Stimulated activated CD8-positive, alpha-beta memory T cell treated with anti-CD3 and anti-CD28 coated beads, Interleukin-7, amount 100 ng/mL, for 4 hours (primary cell): ENCODE results near the gene SRGAP1.
"Not testable (repeated sequence)": the region's sequence is repeated elsewhere in the genome, so short reads cannot be mapped to it uniquely, and the experiment has no call there.

Source experiments
- DNase-seq, 2 donors: peaks; one replicate each; pipeline ENCODE4 v3.0.0-alpha.2; 2020; ENCODE audit warnings: low read depth in 2 of 2

The SRGAP1 gene

GRCh38 chr12:64085154-64085553, 240.7 kb downstream of the SRGAP1 start:
- no peak for DNase-seq

DNA sequence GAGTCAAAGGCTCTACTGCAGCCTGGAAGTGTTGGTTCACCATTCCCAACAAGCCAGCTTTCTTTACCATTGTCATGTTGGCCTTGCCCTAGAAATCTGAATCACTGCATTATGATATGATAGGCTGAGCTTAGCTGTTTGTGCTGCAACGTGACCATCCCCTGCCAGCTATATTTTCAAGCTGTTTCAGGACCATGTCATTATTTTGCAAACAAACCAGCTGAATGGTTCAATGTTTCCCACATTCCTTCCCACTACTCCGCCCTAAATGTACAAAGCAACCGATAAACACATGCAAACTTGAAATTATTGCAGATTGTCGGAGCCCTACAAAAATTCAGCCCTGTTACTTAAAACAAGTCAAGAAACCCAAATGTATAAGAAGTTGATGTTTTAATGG, 241.5 kb downstream of the SRGAP1 start:
- DNase-seq: no peak

DNA sequence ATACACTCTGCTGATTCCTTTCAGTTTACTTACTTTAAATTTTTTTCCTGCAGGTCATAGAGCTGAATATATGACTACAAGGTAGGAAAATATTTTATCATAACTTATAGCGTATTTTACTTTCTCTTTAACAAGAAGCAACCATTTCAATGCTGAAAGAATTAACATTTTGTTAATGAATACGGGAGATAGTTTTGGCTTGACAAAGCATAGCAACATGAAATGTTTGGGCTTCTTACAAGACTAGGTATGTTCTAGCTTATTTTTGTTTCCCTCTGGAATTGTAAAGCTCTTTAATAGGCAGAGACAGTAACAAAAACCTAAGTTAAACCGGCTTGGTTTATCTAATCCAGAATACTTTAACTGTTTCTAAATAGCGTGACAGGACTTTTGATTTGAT, 242.4 kb downstream of the SRGAP1 start:
- DNase-seq: no peak

DNA sequence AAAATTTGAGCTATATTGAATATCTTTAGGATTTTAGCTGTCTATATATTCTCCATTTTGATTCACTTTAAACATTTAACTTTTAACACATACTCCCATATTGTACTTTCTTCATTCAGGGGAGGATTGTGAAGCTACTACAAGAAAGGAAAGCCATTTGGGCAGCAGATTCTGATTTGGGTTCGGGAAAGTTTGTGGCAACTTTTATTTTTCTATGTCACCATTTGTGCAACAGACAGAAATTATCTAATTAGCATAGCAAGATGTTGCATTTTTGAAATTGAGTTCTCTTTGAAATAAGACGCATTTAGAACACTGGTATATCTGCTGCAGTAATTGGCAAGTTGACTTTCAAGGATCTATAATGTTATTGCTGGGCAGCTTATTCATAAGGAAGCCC, 243.3 kb downstream of the SRGAP1 start:
- no peak for DNase-seq

DNA sequence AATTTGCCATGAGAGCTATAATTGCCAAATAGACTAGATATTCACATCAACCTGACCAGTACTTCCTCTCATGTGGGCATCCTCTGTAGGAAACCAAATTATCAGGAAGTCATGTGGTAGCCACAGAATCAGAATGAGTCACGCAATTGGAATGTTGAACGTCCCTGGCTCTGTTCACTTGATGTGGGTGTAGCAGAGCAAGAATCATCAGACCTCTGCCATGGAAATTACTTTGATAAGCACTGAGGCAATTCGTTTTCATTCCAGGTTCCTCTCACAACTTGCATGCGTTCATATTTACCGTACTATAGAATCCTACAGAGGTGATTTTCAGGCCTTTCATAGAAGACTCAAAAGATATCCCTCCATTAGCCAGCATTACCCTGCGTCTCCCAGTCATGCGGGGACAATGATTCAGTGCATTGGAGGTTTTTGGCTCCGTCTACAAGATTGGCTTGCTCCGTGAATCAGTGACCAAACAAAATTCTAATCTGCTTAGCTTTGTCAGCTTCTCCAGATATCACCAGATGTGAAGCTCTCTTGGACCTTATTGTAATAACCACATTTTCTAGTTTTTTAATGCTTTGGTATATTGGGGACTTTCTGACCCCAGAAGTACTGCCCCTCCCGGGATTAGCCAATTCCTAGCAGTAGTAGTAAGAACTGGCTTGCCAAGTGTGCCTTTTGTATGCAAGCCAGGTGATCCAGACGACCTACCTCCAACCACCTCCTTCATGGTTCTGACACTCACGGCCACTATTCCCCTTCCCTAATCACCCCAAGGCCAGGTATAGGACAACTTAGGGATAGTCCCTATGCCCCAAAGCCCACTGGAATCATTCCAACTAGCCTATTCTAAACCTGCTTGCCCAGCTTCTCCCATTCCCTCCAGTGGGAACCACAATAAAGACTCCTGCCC, 244.2 kb downstream of the SRGAP1 start:
- DNase-seq: no peak

- no peak for DNase-seq
Measured at GRCh38 chr12:64090047-64090446, 245.5 kb downstream of the SRGAP1 start.

DNA sequence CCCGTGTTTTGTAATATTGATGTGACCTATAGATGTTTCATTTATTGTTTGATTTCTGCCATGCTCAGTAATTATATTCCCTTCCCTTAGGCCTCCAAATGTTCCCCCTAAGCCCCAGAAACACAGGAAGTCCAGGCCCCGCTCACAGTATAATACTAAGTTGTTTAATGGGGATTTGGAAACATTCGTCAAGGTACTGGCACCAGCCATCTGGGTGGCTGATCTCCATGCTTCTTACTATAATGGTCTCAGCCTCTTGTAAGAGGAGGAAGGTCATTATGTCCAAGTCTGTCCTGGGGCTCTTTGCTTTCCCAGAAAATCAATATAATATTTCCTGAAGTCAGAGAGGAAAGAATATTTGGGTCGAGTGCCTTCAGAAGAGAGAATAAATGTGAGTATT, 246.7 kb downstream of the SRGAP1 start:
- no peak for DNase-seq

GRCh38 chr12:64092507-64093196, 248.2 kb downstream of the SRGAP1 start:
- DNase-seq: no peak

GRCh38 chr12:64093689-64094088, 249.2 kb downstream of the SRGAP1 start:
- no peak for DNase-seq

DNA sequence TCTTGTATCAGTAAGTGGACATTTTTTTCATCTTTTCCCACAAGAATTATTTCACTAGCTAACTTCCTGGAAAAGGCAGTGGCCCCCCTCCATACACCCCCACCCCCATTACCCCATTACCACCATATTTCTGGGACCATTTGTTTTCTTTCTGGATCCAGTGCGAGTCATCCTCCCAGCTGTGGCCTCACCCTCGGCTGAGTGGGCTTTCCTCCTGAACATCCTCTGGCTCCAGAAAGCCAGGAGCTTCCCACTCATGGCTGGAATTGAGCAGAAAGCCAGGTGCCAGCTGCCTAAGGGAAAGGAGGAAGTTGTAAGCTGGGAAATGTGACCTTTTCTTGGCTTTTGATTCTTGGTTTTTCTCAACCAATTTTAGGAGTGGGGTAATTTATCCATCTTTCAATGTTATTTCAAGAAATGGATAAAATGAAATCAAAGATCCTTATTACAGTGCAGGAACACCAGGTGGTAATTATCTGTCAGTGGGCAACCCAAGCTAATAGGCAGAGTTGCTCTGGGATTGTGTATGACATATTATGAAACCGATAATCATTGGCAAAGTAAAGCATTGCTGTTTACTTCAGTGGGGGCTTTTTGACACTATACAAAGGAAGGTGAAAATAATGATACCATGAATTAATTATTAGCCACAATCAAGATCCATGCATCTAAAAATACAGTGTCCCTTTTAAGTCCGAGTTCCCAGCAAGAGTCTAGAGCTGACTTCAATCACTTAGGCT, 253.0 kb downstream of the SRGAP1 start:
- no peak for DNase-seq

DNA sequence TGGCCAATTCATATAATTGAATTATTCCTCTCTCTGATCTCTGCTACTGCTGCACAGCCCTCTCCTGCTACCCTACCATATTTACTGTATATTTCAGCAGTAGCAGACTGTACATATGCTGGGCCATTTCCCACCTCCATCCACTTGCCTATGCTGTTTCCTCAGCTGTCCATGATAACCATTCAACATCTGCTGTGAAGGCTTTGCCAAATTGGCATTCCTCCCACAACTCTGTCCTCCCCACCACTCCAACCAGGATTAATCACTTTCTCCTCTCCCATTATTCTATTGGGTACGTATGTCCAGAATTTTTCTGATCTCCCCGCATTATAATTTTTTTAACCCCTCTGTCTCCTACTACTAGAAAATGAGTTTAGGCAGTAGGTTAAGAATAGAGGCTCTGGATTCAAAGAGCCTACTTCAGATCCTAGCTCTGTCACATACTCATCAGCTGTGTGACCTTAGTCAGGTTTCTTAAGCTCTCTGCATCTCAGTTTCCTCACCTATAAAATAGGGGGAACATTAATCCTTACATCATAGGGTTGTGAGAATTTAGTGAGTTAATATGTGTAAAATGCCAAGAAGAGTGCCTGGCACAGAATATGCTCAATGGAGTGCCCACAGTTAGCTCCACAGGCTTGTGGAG, 254.3 kb downstream of the SRGAP1 start:
- DNase-seq: no peak

GRCh38 chr12:64099397-64099796, 254.9 kb downstream of the SRGAP1 start:
- DNase-seq: no peak

DNA sequence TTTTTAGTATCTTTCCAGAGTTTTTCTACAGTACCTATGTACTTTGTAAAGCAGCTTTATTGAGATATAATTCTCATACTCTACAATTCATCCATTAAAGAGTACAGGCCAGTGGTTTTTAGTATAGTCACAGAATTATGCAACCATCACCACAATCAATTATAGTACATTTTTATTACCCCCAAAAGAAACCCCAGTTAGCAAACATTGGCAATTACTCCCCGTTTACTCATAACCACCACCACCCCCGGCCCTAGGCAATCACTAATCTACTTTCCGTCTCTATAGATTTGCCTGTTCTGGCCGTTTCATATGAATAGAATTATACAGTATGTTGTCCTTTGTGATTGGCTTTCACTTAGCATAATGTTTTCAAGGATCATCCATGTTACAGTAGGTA, 257.8 kb downstream of the SRGAP1 start:
- no peak for DNase-seq

DNA sequence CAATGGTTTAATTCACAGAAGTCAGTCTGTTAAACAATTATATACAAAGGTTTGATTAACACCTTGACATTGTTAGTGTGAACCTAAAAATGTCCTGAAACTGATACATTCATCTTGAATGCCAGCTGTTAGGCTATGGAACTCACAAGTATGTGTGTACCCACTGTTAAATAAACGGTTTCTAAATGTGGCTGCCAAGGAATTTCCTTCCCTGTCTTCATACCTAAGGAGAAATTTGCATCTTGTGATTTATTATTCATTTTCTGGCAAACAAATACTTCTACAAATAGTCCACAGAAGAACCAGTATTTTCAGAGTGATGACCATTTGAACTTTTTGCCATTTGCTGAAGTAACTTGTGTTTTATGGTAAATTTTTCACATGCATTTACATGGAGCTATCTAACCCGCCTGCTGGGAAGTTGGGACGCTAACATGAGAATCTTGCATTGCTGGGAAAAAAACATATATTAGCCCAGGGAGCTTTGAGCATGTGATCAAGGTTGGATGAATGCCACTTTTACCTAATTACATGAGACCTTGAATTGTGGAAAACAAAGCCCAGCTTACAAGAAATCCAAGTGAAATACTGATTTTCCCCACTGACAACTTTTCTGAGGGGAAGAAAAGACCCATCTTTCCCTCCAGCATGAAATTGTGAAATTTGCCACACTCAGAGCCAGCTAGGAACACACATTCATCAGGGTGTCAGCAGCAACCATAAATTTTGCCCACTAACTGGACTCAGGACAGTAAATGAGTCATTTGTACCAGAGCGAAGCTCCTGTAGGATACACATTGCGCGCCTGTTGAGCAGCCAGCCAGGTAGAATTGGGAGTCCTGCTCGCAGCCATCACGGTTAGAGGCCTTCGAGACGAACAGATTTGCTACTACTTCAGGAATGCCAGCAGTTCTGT, 259.6 kb downstream of the SRGAP1 start:
- no peak for DNase-seq

- DNase-seq: no peak
Measured at GRCh38 chr12:64105026-64105425, 260.5 kb downstream of the SRGAP1 start.

DNA sequence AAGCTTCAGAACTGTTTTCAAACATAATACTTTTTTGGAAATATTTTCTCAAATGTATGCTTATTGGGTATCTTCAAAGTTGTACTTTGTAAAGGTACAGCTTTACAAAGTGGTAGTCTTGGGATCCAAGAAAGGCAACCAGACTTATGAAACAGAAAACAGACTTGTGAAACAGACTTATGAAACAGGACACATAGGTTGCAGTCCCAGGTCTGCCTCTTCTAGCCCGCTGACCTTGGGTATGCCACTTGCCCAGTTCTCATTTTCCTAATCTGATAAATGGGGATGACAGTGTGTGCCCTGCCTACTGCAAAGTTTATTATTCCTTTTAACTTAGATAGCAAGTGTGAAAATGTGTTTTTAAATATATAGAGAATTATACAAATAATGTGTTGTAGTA, 263.3 kb downstream of the SRGAP1 start:
- no peak for DNase-seq

DNA sequence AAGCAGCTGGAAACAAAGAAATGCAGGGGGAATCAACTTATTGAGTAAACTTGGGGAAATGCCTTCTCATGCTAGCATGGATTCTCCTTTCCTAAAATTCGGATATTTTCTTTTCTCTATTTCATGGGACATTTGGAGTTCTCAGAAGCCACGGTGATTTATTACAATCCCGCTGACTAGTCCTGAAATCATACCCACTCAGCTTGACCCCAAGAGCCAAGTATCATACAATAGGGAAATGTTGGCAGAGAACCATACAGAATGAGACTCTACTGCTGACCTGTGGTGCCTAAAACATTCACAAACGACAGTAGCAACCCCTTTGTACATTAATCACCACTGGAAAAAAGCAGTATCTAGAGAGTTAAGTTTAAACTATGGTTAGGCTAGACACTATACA, 265.2 kb downstream of the SRGAP1 start:
- DNase-seq: no peak

DNA sequence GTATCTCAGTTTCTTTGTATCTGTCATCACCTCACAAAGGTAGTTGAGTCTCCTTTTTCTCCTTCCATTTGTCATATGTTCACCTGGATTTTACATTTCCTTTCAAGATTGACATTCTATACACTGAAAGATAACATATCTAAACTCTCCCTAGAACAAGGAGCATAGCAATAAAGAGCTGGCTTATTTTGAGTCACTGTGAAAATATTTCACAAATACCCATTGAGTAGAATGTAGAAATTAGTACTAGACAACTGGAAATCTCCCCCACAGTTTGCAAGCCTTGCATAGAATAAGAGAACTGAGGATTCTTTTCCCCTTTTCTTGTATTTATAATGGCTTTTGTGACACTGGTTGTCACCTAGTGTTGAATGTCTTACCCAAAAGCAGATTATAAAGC, 266.4 kb downstream of the SRGAP1 start:
- DNase-seq: no peak

DNA sequence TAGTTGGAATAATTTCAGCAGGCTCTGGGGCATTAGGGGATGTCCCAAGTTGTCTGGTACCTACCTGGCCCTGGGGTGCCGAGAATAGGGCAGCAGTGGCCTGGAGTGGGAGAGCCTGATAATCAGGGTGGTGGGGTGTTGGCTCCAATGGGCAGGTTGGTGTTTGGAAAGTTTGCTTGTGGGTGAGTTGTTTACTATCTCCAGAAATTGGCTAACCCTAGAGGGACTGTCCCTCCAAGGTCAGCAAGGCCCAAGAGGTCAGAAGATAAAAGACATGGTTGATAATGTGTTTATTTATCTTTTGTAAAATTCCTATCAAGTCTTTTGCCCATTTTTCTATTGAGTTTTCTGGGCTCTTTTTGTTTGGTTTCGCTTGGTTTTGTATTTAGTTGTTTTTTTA, 272.5 kb downstream of the SRGAP1 start:
- no peak for DNase-seq

DNA sequence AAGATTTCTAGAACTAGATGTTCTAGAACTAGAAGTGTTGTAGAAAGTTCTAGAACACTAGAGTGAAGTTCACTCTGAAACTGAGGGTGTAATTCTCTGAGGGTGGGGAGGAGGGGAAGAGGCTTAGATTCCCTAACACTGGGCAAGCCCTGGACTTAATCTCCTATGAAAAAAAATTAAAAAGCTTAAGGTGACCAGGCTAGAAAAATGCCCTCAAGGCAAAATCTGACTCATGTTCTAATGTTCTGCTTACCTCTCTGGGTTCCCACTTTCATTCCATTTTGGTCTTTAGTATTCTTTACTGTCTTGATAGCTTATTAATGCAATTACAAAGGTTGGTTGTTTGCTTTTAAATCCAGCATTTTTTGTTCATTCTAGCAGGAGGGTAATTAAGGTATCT, 276.1 kb downstream of the SRGAP1 start:
- no peak for DNase-seq

- not testable (repeated sequence) for DNase-seq
Measured at GRCh38 chr12:64121086-64121485, 276.6 kb downstream of the SRGAP1 start.
